Fibroblast of peridontal ligament (primary cell): ENCODE results near the gene TMCO4.
A peak's percentile ranks its signal among the peaks of the same experiment; 100 is the strongest.

Experiments
- DNase-seq: peaks from one replicate; pipeline ENCODE4 v3.0.0-alpha.2; 2010; ENCODE audit errors: extremely low read depth

Gene TMCO4

GRCh38 chr1:19656780-19657466 is 142.8 kb downstream of the TMCO4 start:
- DNase-seq, result no peak

DNA sequence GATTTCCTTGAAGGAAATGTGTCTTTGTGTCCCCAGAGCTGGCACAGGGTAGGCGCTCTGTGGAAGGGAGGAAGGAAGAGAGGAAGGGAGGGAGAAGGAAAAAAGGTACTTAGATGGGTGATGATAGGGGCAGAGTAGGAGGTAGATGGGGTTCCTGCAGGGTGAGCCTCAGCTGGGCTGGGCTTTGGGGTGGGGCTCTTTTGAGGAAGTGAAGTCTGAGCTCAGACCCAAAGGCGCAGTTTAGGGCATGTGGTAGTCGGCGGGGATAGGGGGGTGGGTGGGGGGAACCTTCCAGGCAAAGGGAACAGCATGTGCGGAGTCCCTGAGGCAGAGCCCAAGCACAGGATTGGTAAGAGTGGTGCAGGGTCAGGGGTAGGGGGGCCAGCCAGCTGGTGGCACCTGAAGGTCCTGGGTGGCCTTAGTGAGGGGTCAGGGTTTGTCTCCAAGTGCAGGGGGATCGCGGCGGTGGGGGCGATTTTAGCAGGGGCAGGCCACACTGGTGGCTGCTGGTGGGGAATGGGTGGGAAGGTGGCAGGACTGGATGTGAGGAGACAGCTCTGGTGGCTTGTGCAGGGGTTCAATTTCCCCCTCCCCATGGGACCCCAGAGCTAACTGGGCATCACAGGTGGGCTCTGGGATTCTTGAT is 143.5 kb downstream of the TMCO4 start:
- DNase-seq, result no peak

DNA sequence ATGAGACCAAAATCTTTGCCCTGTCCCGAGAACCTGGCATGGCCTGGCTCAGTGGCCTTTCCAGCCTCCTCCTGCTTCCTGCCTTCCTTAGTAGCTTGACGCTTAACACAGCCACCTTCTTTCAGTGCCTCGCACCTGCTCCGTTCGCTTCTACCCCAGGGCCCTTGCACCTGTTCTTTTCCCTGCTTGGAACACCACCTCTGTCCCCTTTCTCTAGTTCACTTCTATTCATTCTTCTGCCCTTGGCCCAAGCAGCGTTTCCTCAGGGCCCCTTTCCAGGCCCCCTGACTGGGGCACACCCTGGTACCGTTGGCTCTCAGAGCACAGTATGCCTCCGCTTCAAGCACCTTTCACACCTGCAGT is 144.0 kb downstream of the TMCO4 start:
- DNase-seq, result no peak

GRCh38 chr1:19654886-19655717 is 144.6 kb downstream of the TMCO4 start:
- DNase-seq, result no peak

DNA sequence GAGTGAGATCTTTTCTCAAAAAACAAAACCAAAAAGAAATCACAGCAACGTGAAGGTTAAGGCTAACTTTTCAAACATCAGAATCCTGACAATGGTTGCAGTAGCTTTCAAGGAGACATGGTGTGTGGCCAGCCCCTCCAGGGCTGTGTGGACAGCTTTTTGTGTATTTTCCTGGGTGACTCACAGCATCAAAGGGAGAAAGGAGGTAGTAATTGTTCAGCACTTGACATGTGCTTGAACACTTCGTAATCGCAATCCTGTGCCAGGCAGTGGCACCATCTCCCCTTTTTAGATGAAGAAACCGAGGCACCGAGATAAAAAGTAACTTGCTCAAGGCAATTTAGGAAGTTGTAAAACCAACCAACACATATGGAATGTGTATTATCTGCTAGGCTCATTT is 145.3 kb downstream of the TMCO4 start:
- no peak for DNase-seq

- DNase-seq, result peak; percentile 61
Observed at GRCh38 chr1:19651141-19651737, 148.5 kb downstream of the TMCO4 start.

DNA sequence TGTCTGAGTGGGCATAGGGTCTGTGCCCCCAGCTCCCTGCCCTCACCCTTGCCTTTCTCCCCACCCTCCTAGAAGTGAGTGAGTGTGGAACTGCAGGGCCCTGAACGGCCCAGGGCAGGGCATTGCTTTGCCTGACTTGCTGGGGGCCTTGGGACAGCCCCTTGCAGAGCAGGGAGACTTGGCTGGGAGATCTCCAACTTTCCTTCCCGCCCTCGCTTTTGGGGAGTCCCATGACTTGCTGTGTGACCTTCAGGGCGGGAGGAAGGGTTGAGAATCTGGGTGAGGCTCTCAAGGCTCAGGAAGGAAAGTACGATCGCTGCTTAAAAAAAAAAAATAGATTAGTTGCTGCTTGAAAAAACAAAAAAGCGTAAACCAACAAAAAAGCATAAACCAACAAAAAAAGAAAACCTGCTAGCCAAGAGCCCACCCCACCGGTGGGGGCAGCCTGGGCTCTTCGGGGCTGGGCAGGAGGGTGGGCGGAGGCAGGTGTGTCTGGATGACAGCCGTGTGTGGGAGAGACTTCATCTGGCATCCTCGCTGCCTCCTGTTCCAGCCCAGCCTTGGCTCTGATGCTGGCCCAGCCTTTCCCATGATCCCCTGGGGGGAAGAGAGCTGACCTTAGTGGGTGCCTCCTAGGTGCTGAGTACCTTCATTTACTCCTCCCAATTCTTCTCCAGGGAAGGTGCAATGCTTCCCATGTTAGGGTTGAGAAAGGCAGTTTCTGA is 149.1 kb downstream of the TMCO4 start:
- DNase-seq, result no peak

DNA sequence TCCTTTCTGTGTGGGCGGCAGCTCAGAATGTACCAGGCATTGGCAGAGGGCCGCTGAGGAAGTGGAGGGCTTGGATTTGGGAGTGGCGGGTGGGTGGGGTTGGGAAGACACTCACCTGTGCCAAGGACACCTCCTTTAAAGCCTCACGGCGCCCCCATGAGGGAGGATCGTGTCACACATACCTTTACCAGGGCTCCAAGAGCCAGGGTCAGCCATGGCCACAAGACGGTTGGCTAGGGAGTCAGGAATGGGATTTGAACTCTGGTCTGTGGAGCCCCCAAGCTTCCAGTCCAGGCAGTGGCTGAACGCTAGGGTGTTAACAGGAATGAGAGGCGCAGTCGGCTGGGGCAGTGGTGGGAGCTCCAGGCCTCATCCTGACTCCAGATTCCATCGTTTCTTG is 151.0 kb downstream of the TMCO4 start:
- DNase-seq, result peak; percentile 37

DNA sequence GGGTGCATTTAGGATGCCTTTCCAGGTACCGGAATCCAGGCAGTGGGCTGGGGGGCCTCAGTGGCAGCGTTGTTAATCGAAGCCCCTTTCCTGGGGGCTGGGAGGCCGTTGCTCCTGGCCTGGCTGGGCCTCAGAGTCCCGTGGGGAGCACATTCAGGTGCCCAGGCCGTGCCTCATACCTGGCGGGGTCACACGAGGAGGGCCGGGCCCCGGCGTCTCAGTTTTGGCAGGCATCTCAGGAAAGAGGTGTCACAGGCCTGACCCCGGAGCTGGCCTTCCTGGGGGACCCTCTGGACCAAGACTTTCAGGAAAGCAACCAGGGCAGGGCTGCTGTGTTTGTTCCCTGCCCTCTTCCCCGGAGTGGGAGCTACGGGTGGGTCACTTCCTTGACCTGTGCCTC is 151.5 kb downstream of the TMCO4 start:
- DNase-seq, result no peak

DNA sequence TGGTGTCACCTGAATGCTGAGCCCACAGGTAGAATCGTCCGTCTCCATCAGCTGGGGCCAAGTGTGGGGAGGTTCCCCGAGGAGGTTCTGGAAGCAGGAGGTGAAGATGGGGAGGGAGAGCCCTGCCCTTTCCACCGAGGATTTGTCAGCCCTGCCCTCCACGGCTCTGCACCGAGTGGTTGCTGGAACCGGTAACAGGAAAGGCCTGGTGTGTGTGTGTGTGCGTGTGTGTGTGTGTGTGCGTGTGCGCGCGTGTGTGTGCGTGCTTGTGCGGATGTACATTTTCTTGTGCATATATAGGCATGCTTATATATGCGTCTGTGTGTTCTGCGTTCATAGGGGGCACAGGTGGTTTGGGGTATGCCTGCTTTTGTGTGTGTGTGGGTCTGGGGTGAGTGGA is 152.1 kb downstream of the TMCO4 start:
- no peak for DNase-seq

- no peak for DNase-seq
Observed at GRCh38 chr1:19646377-19647319, 153.1 kb downstream of the TMCO4 start.

GRCh38 chr1:19645411-19646251 is 154.1 kb downstream of the TMCO4 start:
- DNase-seq, result no peak

DNA sequence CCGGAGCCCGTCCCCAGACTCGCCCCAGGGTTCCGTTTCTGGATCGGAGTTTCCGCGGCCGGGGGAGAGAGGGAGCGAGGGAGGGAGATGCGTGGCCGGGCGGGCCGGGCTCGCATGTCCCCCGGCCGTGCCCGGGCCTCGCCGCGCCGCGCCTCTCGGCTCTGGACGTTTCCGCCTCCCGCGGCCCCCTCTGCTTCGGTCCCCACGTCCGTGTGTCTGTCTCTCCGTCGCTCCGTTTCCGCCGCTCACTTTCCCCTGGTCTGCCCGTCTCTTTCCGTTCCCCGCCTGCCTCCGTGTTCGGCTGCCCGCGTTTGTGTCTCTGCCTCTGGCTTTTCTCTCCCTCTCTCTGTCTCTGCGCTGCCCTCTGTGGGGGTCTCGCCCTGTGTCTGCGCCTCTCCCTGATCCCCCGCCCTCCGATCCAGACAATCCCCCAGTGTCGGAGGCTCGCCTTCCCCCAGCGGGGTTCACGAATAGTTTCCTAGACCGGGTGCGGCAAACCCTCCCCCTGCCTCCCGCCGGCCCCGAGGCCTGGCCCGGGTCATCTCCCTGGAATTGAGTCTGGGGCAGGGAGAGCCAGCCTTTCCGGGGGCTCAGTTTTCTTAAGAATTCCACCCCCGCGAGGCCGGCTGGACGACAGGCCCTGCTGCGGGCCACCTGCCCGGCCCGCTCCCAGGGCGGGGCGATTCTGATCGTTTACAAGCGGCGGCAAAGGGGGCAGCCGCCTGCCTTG is 154.9 kb downstream of the TMCO4 start:
- no peak for DNase-seq

GRCh38 chr1:19644395-19644680 is 155.4 kb downstream of the TMCO4 start:
- no peak for DNase-seq

- peak; percentile 38 for DNase-seq
Observed at GRCh38 chr1:19643602-19644394, 155.9 kb downstream of the TMCO4 start, which contains the start of gene NBL1. TSS of gene NBL1 (plus strand) at chr1:19644311. CDS start at chr1:19655031, 10,720 bp downstream.

DNA sequence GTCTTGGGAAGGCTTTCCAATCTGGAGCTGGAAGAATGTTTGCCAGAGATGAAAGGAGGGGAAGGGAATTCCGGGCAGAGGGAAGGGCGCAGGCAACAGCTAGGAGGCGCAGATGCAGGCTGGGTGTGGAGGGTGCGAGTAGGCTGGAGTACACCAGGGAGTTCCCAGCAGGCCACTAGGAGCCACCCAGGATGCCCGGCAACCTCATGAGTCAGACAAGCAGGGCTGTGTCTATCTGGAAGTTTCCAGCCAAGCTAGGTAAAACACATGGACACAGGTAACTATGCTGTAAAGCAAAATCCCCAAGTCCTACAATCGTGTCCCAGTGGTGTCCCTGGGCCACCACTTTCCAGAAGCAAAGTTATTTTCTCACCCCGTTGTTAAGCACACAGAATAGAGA is 156.6 kb downstream of the TMCO4 start:
- DNase-seq, result no peak

DNA sequence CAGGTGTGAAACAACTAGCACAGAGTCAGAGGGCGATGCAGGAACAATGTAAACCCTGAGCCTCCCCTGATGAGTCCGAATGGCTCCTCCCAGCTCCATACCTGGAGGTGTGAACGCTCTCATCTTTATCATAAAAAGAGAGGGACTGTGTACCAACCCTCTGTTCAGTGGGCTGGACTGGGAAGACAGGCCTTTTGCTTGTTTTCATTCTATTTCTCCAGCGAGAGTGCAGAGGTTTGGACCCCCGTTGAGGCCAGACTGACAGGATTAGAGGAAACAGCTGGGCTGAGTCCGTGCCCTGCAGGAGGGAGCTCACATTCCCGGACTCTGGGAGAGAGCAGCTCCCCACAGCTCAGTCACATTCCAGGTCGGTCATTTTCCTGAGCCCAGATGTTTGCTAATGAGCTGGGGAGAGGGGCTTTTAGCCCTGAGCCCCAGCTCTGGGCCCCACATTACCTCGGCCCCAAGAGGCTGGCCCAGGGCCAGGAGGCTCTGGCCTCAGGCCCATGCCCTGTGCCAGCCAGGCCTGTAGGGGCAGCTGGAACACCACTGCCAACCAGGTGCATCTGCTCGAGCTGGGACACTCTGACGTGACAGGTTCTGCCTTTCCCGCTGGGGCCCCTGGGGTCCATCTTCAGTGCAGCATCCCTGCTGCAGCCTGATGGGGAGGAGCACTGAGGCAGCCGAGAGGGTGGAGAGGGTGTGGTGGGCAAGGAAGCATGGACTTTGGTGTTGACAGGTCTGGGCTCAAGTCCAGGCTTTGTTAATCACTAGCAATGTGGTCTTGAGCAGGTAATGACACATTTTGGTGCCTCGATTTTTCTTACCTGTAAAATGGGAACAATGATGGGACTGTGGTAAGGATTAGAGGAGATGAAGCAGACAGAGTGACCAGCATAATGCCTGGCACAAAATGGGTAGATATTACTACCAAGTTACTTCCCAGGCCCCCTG is 159.1 kb downstream of the TMCO4 start:
- no peak for DNase-seq
